NCI-H146 treated with DMSO at 0.1 percent for 48 hours (cell line): ENCODE data around the gene GARIN1A.
"Not testable (repeated sequence)": the region's sequence is repeated elsewhere in the genome, so short reads cannot be mapped to it uniquely, and the experiment has no call there.

Source experiments
- DNase-seq: peaks from one replicate; lab custom pipeline; 2025; ENCODE audit not compliant: unreplicated experiment; lab: John Stamatoyannopoulos, UW

The GARIN1A gene

GRCh38 chr7:128683270-128683669, 11.2 kb downstream of the GARIN1A start:
- not testable (repeated sequence) for DNase-seq

- DNase-seq, result not testable (repeated sequence)
Measured at GRCh38 chr7:128683738-128684137, 11.6 kb downstream of the GARIN1A start.

- no peak for DNase-seq
Measured at GRCh38 chr7:128687131-128687530, 15.0 kb downstream of the GARIN1A start.

GRCh38 chr7:128688492-128688891, 16.4 kb downstream of the GARIN1A start:
- DNase-seq, result no peak

- not testable (repeated sequence) for DNase-seq
Measured at GRCh38 chr7:128689161-128689935, 17.3 kb downstream of the GARIN1A start.

GRCh38 chr7:128691227-128691626, 19.1 kb downstream of the GARIN1A start:
- DNase-seq, result no peak

- no peak for DNase-seq
Measured at GRCh38 chr7:128692623-128693270, 20.7 kb downstream of the GARIN1A start.

GRCh38 chr7:128693373-128694015, 21.4 kb downstream of the GARIN1A start:
- no peak for DNase-seq

- DNase-seq, result no peak
Measured at GRCh38 chr7:128694738-128695137, 22.6 kb downstream of the GARIN1A start.

GRCh38 chr7:128697302-128697905, 25.3 kb downstream of the GARIN1A start:
- no peak for DNase-seq

- no peak for DNase-seq
Measured at GRCh38 chr7:128699196-128699712, 27.2 kb downstream of the GARIN1A start.

- DNase-seq, result no peak
Measured at GRCh38 chr7:128699895-128700294, 27.8 kb downstream of the GARIN1A start.

GRCh38 chr7:128701062-128701785, 29.1 kb downstream of the GARIN1A start:
- DNase-seq, result no peak

- DNase-seq, result no peak
Measured at GRCh38 chr7:128703609-128704241, 31.6 kb downstream of the GARIN1A start.

- DNase-seq, result peak; percentile 40
Measured at GRCh38 chr7:128705891-128706333, 33.8 kb downstream of the GARIN1A start.

GRCh38 chr7:128707752-128708151, 35.7 kb downstream of the GARIN1A start:
- no peak for DNase-seq

- DNase-seq, result no peak
Measured at GRCh38 chr7:128708235-128708634, 36.1 kb downstream of the GARIN1A start.

- DNase-seq, result no peak
Measured at GRCh38 chr7:128708824-128709223, 36.7 kb downstream of the GARIN1A start.

- DNase-seq, result no peak
Measured at GRCh38 chr7:128710481-128710880, 38.4 kb downstream of the GARIN1A start.

GRCh38 chr7:128713794-128714193, 41.7 kb downstream of the GARIN1A start:
- no peak for DNase-seq
